HepG2 (cell line): ENCODE measurements around the gene HIC1. TPM values are rescaled to one million over a fixed set of nuclear protein-coding genes. Genes with fewer than 3 reads are reported as not detected.

Experiments
- ATM ChIP-seq: fragments of 450-650 bp; IDR thresholded peaks from 2 replicates; pipeline ENCODE4 v1.7.1; 2017; ENCODE audit warnings: mild to moderate bottlenecking, borderline replicate concordance
- FOXM1 ChIP-seq: sonication (generic); formaldehyde crosslinking; IDR thresholded peaks from 2 replicates; pipeline ENCODE4 v1.5.0; 2020; ENCODE audit warnings: missing genetic modification reagents
- HDAC6 ChIP-seq: fragments of 200-600 bp; sonication (generic); IDR thresholded peaks from 2 replicates; pipeline ENCODE4 v1.7.0; 2017; ENCODE audit warnings: mild to moderate bottlenecking, antibody characterized with exemption, low read length, low read depth
- JUNB ChIP-seq: sonication (generic); formaldehyde crosslinking; IDR thresholded peaks from 2 replicates; pipeline ENCODE4 v1.8.0; 2022; ENCODE audit warnings: missing genetic modification reagents, mild to moderate bottlenecking, borderline replicate concordance
- KDM4B ChIP-seq: sonication (generic); formaldehyde crosslinking; IDR thresholded peaks from 2 replicates; pipeline ENCODE4 v1.4.0; 2020; ENCODE audit warnings: missing genetic modification reagents
- MAF1 ChIP-seq: sonication (generic); formaldehyde crosslinking; IDR thresholded peaks from 2 replicates; pipeline ENCODE4 v1.5.0; 2020; ENCODE audit warnings: missing genetic modification reagents, borderline replicate concordance
- NR0B2 ChIP-seq: sonication (generic); formaldehyde crosslinking; IDR thresholded peaks from 2 replicates; pipeline ENCODE4 v1.4.0; 2020; ENCODE audit warnings: mild to moderate bottlenecking, missing genetic modification reagents
- PAF1 ChIP-seq: IDR thresholded peaks from 2 replicates; pipeline ENCODE4 v1.6.1; 2016; ENCODE audit warnings: missing genetic modification reagents, missing compliant biosample characterization
- PRPF4 ChIP-seq: fragments of 200-400 bp; formaldehyde crosslinking; IDR thresholded peaks from 2 replicates; pipeline ENCODE4 v1.6.1; 2016; ENCODE audit warnings: low read length, low read depth; ENCODE audit not compliant: poor library complexity, severe bottlenecking
- TBL1XR1 ChIP-seq: fragments of 150-350 bp; IDR thresholded peaks from 2 replicates; pipeline ENCODE4 v1.6.1; 2014; ENCODE audit warnings: borderline replicate concordance, low read length; ENCODE audit not compliant: partially characterized antibody
- TEF ChIP-seq: sonication (generic); formaldehyde crosslinking; IDR thresholded peaks from 2 replicates; pipeline ENCODE4 v1.5.0; 2020; ENCODE audit warnings: missing genetic modification reagents
- TFE3 ChIP-seq: IDR thresholded peaks from 2 replicates; pipeline ENCODE4 v1.6.1; 2016
- ZBTB1 ChIP-seq: sonication (generic); formaldehyde crosslinking; IDR thresholded peaks from 2 replicates; pipeline ENCODE4 v1.4.0; 2020; ENCODE audit warnings: missing genetic modification reagents, borderline replicate concordance
- ZBTB2 ChIP-seq: sonication (generic); formaldehyde crosslinking; IDR thresholded peaks from 2 replicates; pipeline ENCODE4 v1.8.0; 2022; ENCODE audit warnings: low read depth, missing genetic modification reagents
- ZC3H4 ChIP-seq: sonication (generic); formaldehyde crosslinking; IDR thresholded peaks from 2 replicates; pipeline ENCODE4 v1.4.0; 2020; ENCODE audit warnings: missing genetic modification reagents, borderline replicate concordance
- ZNF282 ChIP-seq: fragments of 450-650 bp; IDR thresholded peaks from 2 replicates; pipeline ENCODE4 v1.6.1; 2018; ENCODE audit not compliant: partially characterized antibody
- ZNF33A ChIP-seq: sonication (generic); formaldehyde crosslinking; IDR thresholded peaks from 2 replicates; pipeline ENCODE4 v1.5.1; 2020; ENCODE audit warnings: missing genetic modification reagents, mild to moderate bottlenecking, moderate library complexity, borderline replicate concordance
- ZNF501 ChIP-seq: sonication (generic); formaldehyde crosslinking; IDR thresholded peaks from 2 replicates; pipeline ENCODE4 v1.5.1; 2020; ENCODE audit warnings: mild to moderate bottlenecking, moderate library complexity, missing genetic modification reagents
- ZNF550 ChIP-seq: sonication (generic); formaldehyde crosslinking; IDR thresholded peaks from 2 replicates; pipeline ENCODE4 v1.4.0; 2020; ENCODE audit warnings: mild to moderate bottlenecking, missing genetic modification reagents, borderline replicate concordance
- ZNF710 ChIP-seq: sonication (generic); formaldehyde crosslinking; IDR thresholded peaks from 2 replicates; pipeline ENCODE4 v1.5.0; 2020; ENCODE audit warnings: mild to moderate bottlenecking, missing genetic modification reagents, borderline replicate concordance
- ZNF780A ChIP-seq: sonication (generic); formaldehyde crosslinking; IDR thresholded peaks from 2 replicates; pipeline ENCODE4 v1.8.0; 2022; ENCODE audit warnings: mild to moderate bottlenecking, missing genetic modification reagents, moderate library complexity
- polyA plus RNA-seq, 8 experiments: library from polyadenylated mRNA; depleted of rRNA in 3 of 8; stranded (reverse) in 7 of 8; unstranded in 1 of 8; fragments of >200 nt; fragmentation: Illumina TruSeq in 4 of 8; extraction: Trizol in 4 of 8; gene quantifications; 2 replicates each; pipeline versions ENCODE4 v1.2.1 to v1.2.3, GENCODE V29; 2011 to 2016; ENCODE audit warnings: low read depth in 4 of 8, missing spikeins in 1 of 8, mixed read lengths in 1 of 8; ENCODE audit not compliant: insufficient read depth in 1 of 8
- total RNA-seq, 5 experiments: library from RNA; depleted of rRNA; stranded (reverse); fragments of >200 nt; fragmentation: Illumina TruSeq; extraction: Trizol; gene quantifications; 2 replicates each; pipeline ENCODE4 v1.2.3, GENCODE V29; 2016; ENCODE audit warnings: low read depth in 1 of 5
- TF ChIP-seq, protein P1 (sequence below): sonication (generic); formaldehyde crosslinking; IDR thresholded peaks from 2 replicates; pipeline ENCODE4 v1.5.0; 2020; ENCODE audit warnings: missing genetic modification reagents

HIC1 gene
- total and polyA plus RNA-seq, 2 of the 13 experiments (the other 11 are each of a cell fraction or from before 2014, with no cell fraction given) = 0.04 to 0.31 TPM

- no peak for TF ChIP-seq ZNF710 (CRISPR knock-in tag)
- 0 out of 2 replicates have a peak, but pooled peaks have one; percentile 33 for TF ChIP-seq ZNF550 (CRISPR knock-in tag)
- peak; percentile 99 for TF ChIP-seq NR0B2 (CRISPR knock-in tag)
- TF ChIP-seq TBL1XR1 = no peak
- peak; percentile 45; the same call in 1 of the 2 replicates for TF ChIP-seq JUNB (CRISPR knock-in tag)
- TF ChIP-seq, protein P1, sequence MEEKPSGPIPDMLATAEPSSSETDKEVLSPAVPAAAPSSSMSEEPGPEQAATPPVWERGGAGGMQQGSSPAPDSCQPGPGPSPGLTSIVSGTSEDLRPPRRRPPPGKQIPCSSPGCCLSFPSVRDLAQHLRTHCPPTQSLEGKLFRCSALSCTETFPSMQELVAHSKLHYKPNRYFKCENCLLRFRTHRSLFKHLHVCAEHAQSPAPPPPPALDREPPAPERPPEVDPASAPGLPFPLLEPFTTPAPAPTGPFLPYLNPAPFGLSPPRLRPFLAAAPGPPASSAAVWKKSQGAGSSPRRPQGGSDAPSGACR (CRISPR knock-in tag) = no peak
- no peak for TF ChIP-seq ZNF282
- peak; percentile 72; the same call in 1 of the 2 replicates for TF ChIP-seq TEF (CRISPR knock-in tag)
- no peak for TF ChIP-seq FOXM1 (CRISPR knock-in tag)
- no peak for TF ChIP-seq ZC3H4 (CRISPR knock-in tag)
- peak; percentile 51; the same call in 1 of the 2 replicates for TF ChIP-seq MAF1 (CRISPR knock-in tag)
- no peak for TF ChIP-seq ZNF33A (CRISPR knock-in tag)
- 0 out of 2 replicates have a peak, but pooled peaks have one; percentile 43 for TF ChIP-seq ZBTB2 (CRISPR knock-in tag)
- peak; percentile 59 for TF ChIP-seq KDM4B (CRISPR knock-in tag)
- TF ChIP-seq PAF1 (CRISPR knock-in tag) = no peak
- TF ChIP-seq ZNF501 (CRISPR knock-in tag) = peak; percentile 94
- TF ChIP-seq PRPF4 = no peak
- no peak for TF ChIP-seq HDAC6
- no peak for TF ChIP-seq ATM
- no peak for TF ChIP-seq ZBTB1 (CRISPR knock-in tag)
- TF ChIP-seq ZNF780A = no peak
- peak; percentile 78 for TF ChIP-seq TFE3 (CRISPR knock-in tag)
These were observed 24.8 kb upstream of the HIC1 start, which contains the start of gene DPH1 (continued) for GRCh38 chr17:2029911-2030778.
